ENCODE results near the gene GAA.

The GAA gene

GRCh38 chr17:80119271-80119791, 17.9 kb downstream of the GAA start:
- DNase-seq: no peak

DNA sequence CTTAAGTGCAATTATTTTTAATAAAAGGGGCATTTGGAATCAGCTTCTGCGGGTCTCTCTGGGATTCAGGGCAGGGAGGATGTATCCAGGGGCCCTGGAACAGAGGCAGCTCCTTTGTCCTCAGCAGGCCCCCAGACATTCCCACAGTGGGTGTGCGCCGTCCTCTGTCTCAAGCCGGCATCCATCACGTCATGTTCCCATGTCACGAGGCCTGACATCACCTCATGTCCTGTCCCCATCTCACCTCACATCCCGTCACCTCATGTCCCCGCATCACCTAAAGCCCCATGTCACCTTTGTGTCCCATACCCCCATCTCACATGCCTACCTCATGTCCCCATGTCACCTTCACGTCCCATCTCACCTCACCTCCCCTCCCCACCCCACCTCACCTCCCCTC, 18.5 kb downstream of the GAA start:
- no peak for DNase-seq

- no peak for DNase-seq
Measured at GRCh38 chr17:80122026-80122575, 20.7 kb downstream of the GAA start.

DNA sequence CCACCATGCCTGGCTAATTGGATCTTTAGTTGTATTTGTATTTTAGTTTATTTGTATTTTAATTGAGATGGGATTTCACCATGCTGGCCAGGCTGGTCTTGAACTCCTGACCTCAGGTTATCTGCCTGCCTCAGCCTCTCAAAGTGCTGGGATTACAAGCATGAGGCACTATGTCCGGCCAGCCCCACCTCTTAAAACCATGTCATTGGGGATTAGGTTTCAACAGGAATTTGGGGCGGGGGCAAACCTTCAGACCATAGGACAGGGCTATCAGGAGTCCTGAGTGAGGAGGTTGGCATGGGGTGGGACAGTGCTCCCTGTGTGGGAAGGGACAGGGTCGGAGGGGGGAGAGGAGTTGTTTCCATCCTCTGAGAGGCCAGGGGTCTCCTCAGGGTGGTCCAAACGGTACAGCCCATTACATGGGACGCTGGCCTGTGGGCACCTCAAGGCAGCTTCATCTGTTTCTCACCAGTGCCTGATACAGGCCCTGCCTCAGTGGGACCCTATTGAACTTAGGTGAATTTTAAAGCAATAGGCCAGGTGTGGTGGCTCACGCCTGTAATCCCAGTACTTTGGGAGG, 21.6 kb downstream of the GAA start:
- no peak for DNase-seq

- no peak for DNase-seq
Measured at GRCh38 chr17:80123791-80124190, 22.4 kb downstream of the GAA start.

- no peak for DNase-seq
Measured at GRCh38 chr17:80124351-80124981, 23.1 kb downstream of the GAA start.

DNA sequence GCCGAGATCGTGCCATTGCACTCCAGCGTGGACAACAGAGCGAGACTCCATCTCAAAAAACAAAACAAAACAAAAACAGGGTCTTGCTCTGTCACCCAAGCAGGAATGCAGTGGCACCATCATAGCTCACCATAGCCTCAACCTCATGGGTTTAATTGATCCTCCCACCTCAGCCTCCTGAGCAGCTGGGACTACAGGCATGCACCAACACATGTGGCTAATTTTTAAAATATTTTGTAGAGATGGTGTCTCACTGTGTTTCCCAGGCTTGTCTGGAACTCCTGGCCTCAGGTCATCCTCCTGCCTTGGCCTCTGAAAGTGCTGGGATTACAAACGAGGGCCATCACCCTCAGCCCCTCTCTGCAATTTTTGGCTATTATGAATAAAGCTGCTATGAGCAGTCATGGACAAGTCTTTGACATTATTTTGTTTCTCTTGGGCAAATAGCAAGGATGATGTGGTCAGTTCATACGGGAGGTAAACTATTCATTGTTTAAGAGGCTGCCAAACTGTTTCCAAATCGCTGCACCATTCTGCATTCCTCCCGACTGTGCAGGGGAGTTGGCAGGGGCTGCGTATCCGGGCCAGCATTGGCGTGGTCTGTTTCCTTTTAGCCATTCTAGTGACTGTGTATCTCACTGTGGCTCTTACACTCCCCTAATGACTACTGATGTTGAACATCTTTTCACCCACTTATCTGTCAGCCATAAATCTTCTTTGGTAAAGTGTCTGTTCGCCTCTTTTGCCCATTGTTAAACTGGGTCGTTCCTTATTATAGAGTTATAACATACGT, 24.5 kb downstream of the GAA start:
- no peak for DNase-seq

DNA sequence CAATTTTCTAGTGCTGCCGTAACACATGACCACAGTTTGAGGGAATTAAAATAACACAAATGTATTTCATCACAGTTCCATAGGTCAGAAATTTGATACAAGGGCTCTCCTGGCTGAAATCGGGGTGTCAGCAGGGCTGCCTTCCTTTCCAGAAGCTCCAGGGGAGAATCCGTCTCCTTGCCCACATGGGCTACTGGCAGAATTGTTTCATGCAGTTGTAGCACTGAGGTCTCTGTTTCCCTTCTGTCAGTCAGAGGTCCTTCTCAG, 25.0 kb downstream of the GAA start:
- no peak for DNase-seq

- no peak for DNase-seq
Measured at GRCh38 chr17:80129006-80129565, 27.7 kb downstream of the GAA start.

- no peak for DNase-seq
Measured at GRCh38 chr17:80130992-80131391, 29.6 kb downstream of the GAA start.

DNA sequence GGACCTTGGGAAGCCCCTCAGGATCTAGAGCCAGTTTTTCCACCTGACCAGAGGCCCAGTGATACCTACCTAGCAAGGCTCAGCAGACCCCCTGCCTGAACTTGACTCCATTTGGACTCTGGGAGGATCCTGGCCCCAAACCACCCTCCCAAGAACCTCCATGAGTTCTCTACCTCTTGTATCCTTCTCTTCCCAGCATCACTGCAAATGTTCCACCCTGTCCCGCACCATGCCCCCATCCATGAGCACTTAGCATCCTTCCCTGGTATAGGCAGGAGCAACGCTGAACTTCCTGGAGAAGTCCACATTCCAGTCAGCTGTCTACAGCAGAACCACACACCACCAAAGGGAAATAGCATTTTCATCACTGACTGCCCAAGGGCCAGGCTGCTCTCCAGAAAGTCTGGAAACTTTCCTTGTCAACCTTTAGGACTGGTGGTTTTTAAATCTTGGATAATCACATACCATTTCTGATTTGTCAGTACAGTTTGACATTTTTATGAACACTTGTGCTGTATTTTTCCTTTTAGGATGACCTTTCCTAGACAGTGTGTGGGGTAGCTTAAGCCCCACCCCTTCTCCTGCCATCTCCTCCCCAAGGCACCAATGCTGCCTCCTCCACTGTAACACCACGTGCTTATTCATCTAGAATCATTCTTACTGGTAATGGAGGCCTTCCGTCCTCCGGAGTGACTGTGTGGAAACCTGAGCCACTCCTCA, 31.7 kb downstream of the GAA start:
- no peak for DNase-seq

- DNase-seq: no peak
Measured at GRCh38 chr17:80133626-80133970, 32.2 kb downstream of the GAA start.

DNA sequence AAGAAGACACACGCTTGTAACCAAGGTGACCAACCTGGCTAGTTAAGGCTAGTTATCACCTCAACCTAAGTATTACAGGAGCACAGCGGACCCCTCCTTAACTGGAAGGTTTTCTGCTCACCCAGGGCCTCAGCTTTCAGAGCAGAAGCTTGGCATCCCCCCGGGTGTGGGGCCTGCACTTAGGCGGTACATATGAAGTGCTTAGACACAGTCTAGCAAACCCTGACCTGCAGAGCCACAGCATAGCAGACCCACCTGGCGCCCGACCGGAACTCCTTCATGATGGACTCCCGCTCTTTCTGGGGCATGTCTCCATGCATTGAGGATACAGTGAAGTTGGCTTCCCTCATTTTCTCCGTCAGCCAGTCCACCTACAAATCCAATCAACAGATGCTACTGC, 35.8 kb downstream of the GAA start:
- no peak for DNase-seq

- DNase-seq: no peak
Measured at GRCh38 chr17:80138856-80139426, 37.6 kb downstream of the GAA start.

DNA sequence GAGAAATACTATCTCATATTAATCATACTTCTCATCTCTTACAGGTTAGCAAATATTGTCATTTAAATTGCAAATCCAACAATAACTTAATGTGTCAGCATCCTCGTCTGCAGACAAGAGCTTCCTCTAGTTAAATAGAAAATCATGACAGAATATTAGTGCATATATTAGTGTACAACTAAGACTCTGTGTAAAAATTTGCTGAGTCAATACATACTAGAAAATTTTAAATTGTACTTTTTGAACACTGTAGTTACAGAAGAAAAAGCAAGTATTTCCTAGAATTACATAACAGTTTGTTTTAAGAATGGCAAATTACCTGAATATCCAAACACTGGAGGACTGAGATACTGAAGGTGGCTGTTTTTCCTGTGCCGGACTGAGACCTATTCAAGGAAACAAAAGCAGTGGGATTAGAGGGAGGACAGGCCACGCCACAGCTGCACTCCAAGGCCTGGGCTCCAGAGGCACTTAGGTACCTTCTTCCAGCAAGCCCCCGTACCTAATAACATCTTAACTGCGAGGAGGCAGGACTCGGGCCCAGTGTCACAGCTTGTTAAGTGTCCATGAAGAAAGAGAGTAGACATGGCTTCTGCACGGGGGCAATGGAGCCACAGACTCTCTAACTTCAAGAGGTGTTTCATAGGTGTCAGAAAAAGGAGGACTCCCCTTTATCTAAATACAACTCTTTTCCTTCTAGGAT, 40.2 kb downstream of the GAA start:
- DNase-seq: no peak

- no peak for DNase-seq
Measured at GRCh38 chr17:80142929-80143328, 41.5 kb downstream of the GAA start.

GRCh38 chr17:80145076-80146075, 44.0 kb downstream of the GAA start:
- DNase-seq: no peak

DNA sequence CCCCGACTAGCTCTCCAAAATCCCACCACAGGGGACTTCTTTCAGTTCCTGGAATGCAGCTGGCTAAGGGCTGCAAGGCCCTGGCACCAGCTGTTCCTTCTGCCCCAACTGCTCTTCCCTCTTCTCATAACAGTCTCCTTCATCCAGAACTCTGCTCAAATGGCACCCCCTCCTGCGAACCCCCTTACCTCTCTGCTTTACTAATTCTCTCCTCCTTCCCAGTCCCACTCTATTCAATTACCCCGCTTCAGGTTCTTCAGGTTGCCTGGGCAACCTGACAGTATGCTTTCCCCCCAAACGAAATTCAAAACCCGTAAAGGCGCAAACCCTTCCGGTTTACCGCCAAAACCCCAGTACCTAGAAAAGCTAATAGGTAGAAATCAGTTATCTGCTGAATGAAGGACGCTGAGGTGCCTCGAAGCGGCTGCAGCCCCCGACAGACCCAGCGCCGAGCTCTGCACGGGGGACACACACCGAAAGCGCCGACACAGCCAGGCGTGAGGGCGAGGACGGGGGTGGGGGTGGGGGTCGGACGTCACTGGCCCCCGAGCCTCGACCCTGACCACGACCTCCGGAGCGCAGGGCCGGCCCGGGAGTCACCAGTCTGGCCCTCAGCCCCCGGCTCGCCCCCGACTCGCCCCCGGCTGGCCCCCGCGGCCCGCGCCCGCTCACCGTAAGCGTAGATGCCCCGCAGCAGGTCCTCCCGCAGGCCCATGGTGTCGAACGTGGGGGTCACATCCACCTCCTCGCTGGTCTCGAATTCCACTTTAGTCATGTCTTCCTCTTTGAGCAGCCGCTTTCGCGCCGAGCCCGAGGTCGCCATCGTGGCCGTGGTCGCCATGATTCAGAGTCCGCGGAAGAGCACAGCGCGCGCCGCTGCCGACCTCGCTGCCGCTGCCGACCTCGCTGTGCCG, 45.0 kb downstream of the GAA start:
- no peak for DNase-seq

DNA sequence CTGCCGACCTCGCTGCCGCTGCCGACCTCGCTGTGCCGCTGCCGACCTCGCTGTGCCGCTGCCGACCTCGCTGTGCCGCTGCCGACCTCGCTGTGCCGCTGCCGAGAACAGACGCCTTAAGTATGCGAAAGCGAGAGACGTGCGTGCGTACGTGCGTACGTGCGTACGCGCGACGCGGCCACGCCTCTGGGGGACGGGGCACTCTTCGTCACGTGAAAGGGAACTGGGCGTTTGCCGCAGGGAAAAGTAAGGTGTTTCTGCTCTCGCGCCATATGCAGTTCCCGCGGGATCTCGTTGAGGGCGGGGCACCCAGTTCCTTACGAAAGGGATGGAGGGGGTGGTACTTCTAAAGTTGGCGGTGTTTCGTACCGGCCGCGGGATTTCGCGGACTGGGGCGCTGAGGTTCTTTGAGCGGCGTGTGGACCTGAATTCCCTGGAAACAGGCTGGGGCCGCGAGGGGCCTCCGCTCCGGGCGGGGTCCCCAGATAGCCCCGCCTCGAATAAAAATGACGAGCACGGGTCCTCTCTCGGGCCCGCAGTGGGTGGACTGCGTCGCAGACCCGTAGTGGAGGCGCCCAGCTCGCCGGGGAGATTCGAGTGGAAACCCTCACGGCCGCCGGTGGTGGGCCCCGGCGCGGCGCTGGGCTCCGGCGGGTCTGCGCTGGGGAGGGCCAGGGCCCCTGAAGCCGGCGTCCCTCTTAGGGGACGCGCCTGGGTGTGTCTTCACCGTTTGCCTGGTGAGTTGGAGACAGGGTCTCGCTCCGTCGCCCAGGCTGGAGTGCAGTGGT, 45.8 kb downstream of the GAA start, which contains the start of gene EIF4A3:
EIF4A3 (minus strand) TSS at position 94 of the 788 bp plus-strand sequence. CDS start 167 bp downstream, outside the sequence.
- DNase-seq: peak; percentile 82
